Activated T-cell treated with anti-CD3 and anti-CD28 coated beads for 4 hours (primary cell): ENCODE data around the gene E4F1.

ENCODE experiments used
- DNase-seq: peaks from one replicate; pipeline ENCODE4 v3.0.0-alpha.2; 2020

E4F1 gene

GRCh38 chr16:2277466-2278271, 54.3 kb downstream of the E4F1 start:
- DNase-seq: no peak

- no peak for DNase-seq
These were observed 54.8 kb downstream of the E4F1 start for GRCh38 chr16:2278272-2278608.

GRCh38 chr16:2278956-2279800, 55.8 kb downstream of the E4F1 start:
- no peak for DNase-seq

DNA sequence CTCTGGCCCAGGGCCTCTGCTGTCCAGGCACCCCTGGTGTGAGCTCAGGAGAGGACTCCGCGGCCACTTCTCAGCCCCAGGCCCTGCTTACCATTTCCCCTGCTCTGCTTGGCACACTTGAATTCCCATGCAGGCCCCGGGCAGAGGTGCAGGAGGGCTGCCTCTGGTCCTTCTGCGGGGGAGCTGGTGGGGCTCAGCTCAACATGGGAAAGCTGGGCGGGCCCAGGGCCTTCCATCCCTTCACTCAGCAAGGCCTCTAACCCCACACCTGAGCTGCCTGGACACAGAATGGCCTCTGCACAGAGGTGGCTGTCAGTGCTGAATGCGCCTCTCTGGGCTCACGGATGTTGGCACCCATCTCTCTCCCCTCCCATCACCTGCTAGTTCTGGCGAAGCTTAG, 57.1 kb downstream of the E4F1 start:
- DNase-seq: no peak

DNA sequence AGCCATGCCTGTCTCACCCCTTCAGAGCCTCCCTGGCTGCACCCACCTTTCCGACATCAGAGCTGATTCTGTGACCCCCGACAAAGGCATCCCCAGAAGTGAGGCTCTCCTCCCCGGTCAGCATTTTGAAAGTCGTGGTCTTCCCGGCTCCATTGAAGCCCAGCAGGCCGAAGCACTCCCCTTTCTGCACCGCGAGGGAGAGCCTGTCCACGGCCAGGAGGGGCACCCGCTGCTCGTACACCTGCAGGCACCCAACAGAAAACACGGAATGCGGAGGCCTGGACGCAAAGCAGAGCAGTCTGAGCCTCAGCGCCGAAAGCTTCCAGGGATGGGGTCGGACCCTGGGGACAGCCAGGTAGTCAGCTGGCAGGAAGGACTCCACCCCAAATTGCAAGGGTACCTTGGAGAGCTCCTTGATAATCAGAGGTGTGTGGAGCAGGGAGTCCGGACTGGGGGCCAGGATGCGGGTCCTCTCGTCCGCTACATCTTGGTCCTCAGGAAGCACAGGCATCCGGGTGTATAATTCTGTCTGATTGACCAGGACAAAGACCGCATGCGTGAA, 57.7 kb downstream of the E4F1 start:
- DNase-seq: no peak

DNA sequence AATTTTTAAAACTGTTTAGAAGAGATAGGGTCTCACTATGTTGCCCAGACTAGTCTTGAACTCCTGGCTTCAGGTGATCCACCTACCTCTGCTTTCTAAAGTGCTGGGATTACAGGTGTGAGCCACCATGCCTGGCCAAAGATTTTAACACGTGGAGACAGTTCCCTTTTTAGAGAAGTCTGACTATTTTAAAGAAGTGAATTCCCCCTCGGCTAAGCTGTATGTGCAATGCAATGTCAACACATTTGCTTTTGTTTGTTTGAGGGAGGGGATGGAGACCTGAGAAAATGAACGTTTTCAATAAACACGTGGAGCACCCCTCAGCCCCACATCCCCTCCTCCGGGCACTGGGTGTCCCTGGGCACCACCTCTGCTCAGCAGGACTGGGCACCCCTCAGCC, 58.9 kb downstream of the E4F1 start:
- DNase-seq: no peak

- no peak for DNase-seq
These were observed 59.6 kb downstream of the E4F1 start for GRCh38 chr16:2282866-2283555.

GRCh38 chr16:2284001-2284770, 60.8 kb downstream of the E4F1 start:
- DNase-seq: no peak

DNA sequence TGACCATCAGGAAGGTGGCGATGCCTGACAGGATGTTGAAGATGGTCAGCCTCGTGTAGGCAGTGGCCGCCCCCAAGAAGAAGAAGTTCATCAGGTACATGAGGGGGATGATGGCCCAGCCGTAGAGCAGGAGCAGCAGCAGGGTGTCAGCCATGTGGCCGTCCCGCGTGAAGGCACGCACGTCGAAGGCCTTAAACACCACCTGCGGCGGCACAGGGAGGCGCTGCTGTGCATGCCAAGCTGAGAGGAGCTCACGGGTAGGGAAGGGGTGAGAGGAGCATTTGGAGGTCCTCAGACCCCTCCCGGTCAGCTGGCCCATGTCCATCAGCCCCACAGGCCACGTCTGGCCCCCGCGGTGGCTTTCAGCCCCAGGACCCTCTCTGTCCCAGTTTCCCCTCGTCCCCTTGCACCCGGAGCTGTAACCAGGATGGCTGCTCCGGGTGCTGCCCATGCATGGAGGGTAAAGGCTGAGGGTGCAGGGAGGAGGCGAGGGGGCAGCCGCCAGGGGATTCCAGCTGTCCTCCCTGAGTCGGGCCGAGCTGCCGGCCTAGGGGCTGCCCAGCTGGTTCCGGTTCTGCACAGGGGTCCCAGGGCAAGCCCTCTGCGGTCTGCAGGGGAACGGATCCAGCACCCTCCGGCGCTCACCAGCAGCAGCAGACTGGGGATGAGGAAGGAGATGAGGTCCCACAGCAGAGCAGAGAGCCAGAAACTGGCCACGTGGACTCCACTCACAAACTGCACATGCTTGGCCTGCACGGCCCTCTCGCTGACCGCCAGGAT, 61.6 kb downstream of the E4F1 start:
- DNase-seq: no peak
